Ovary (tissue), 3 donors: ENCODE results near the gene MALRD1.

ENCODE experiments used
- POLR2A ChIP-seq: fragments of 450-650 bp; IDR thresholded peaks from one replicate; pipeline ENCODE4 v1.6.1; 2017; ENCODE audit warnings: antibody characterized with exemption, mild to moderate bottlenecking, moderate library complexity
- TF ChIP-seq, protein P1 (sequence below), 3 donors: fragments of 450-650 bp in 2 of 3; fragments of 200-600 bp in 1 of 3; IDR thresholded peaks; one replicate each; pipeline versions ENCODE4 v1.5.1 to v1.8.0; 2016 to 2022; ENCODE audit warnings: antibody characterized with exemption in 3 of 3, mild to moderate bottlenecking in 1 of 3
- donor health status: DM: no; HTN: no; CAD: no.

DNA sequence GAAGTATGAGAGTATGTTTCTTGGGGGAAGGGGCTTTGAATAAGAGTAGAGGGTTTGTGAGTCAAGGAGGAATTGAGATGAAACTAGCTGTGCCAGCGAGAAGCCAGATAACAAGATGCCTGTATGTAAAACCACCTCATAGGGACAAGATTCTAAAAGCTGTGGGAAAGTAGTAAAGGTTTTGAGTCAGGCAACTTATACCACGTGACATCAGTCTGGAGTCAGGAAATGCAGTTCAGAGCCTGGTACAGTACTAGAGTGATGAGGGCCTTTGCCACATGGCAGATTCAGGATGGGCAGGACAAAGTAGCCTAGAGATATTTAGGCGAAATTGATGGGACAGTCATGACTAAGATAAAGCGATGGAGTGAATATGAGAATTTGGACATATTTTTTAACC lies 627.5 kb downstream of the MALRD1 start:
- TF ChIP-seq POLR2A, result no peak
- TF ChIP-seq, protein P1, sequence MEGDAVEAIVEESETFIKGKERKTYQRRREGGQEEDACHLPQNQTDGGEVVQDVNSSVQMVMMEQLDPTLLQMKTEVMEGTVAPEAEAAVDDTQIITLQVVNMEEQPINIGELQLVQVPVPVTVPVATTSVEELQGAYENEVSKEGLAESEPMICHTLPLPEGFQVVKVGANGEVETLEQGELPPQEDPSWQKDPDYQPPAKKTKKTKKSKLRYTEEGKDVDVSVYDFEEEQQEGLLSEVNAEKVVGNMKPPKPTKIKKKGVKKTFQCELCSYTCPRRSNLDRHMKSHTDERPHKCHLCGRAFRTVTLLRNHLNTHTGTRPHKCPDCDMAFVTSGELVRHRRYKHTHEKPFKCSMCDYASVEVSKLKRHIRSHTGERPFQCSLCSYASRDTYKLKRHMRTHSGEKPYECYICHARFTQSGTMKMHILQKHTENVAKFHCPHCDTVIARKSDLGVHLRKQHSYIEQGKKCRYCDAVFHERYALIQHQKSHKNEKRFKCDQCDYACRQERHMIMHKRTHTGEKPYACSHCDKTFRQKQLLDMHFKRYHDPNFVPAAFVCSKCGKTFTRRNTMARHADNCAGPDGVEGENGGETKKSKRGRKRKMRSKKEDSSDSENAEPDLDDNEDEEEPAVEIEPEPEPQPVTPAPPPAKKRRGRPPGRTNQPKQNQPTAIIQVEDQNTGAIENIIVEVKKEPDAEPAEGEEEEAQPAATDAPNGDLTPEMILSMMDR (IDR thresholded peaks at IDR 0.05), result no peak
